K562 (cell line): ENCODE measurements around the gene AP1AR.

Experiments used
- LARP7 ChIP-seq: fragments of 450-650 bp; IDR thresholded peaks from 2 replicates; pipeline ENCODE4 v1.6.1; 2016
- MTA2 ChIP-seq: fragments of 450-650 bp; IDR thresholded peaks from 2 replicates; pipeline ENCODE4 v1.6.1; 2016; ENCODE audit warnings: low read depth
- POLR2A ChIP-seq: fragments of 450-650 bp; conservative IDR thresholded peaks from 2 replicates; pipeline ENCODE4 v1.6.1; 2016

GRCh38 chr4:112225157-112225556, 6.4 kb upstream of the AP1AR start:
- no peak for TF ChIP-seq POLR2A
- no peak for TF ChIP-seq MTA2
- no peak for TF ChIP-seq LARP7
